AG10803 (cell line): ENCODE results near the gene CTBP2.
"Not testable (repeated sequence)": the region's sequence is repeated elsewhere in the genome, so short reads cannot be mapped to it uniquely, and the experiment has no call there.

Experiments
- DNase-seq: peaks from one replicate; pipeline ENCODE4 v3.0.0; 2010; ENCODE audit warnings: low read depth
- H3K4me3 ChIP-seq: 2 replicates; pipeline ENCODE4 v1.5.1; 2011; ENCODE audit warnings: mild to moderate bottlenecking, low read length, control low read depth
- CTCF ChIP-seq: conservative IDR thresholded peaks from 2 replicates; pipeline ENCODE4 v1.5.1; 2011; ENCODE audit warnings: mild to moderate bottlenecking, low read length, control low read depth, inconsistent platforms

Gene CTBP2

GRCh38 chr10:125062227-125062913 is 98.0 kb downstream of the CTBP2 start:
- H3K4me3 ChIP-seq, result no peak overlapping the region
- TF ChIP-seq CTCF, result no peak
- DNase-seq, result no peak

- no peak for TF ChIP-seq CTCF
- no peak overlapping the region for H3K4me3 ChIP-seq
Observed at GRCh38 chr10:125061557-125062226, 98.7 kb downstream of the CTBP2 start.

GRCh38 chr10:125060826-125061556 is 99.4 kb downstream of the CTBP2 start:
- DNase-seq, result peak; percentile 95
- no peak overlapping the region for H3K4me3 ChIP-seq
- peak; percentile 86 for TF ChIP-seq CTCF

More at GRCh38 chr10:125061557-125062226, 98.7 kb downstream of the CTBP2 start:
- no peak for DNase-seq

- no peak overlapping the region for H3K4me3 ChIP-seq
- DNase-seq, result peak; percentile 57
- no peak for TF ChIP-seq CTCF
Observed at GRCh38 chr10:125060482-125060825, 99.9 kb downstream of the CTBP2 start.

GRCh38 chr10:125060026-125060425 is 100.3 kb downstream of the CTBP2 start:
- TF ChIP-seq CTCF, result no peak
- H3K4me3 ChIP-seq, result no peak overlapping the region
- DNase-seq, result peak; percentile 52

GRCh38 chr10:125059348-125059747 is 101.0 kb downstream of the CTBP2 start:
- not testable (repeated sequence) for DNase-seq

GRCh38 chr10:125057158-125058001 is 103.0 kb downstream of the CTBP2 start:
- TF ChIP-seq CTCF, result no peak
- no peak overlapping the region for H3K4me3 ChIP-seq
- peak; percentile 95 for DNase-seq

More at GRCh38 chr10:125059348-125059747, 101.0 kb downstream of the CTBP2 start:
- not testable (repeated sequence) for H3K4me3 ChIP-seq
